ENCODE results near the gene ESF1.
"Not testable (repeated sequence)": the region's sequence is repeated elsewhere in the genome, so short reads cannot be mapped to it uniquely, and the experiment has no call there.

Gene ESF1

GRCh38 chr20:13739731-13740649 is 44.7 kb downstream of the ESF1 start:
- no peak for DNase-seq (ENCODE audit: low read depth in 2 of 2)

DNA sequence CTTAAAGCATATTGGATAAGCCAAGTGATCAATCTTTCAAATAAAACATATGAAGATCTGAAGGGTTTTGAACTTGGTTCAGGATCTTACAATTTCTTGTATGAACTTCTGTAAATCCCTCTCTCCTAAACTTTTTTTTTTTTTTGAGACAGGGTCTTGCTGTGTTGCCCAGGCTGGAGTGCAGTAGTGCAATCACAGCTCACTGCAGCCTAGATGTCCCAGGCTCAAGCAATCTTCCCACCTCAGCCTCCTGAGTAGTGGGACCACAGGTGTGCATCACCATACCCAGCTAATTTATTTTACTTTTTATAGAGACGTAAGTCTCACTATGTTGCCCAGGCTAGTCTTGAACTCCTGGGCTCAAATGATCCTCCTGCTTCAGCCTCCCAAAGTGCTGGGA is 46.5 kb downstream of the ESF1 start:
- not testable (repeated sequence) for DNase-seq (ENCODE audit: low read depth in 2 of 2)

GRCh38 chr20:13736436-13737191 is 48.1 kb downstream of the ESF1 start:
- no peak for DNase-seq (ENCODE audit: low read depth in 2 of 2)

- no peak for DNase-seq (ENCODE audit: low read depth in 2 of 2)
Measured at GRCh38 chr20:13735826-13736225, 48.9 kb downstream of the ESF1 start.

DNA sequence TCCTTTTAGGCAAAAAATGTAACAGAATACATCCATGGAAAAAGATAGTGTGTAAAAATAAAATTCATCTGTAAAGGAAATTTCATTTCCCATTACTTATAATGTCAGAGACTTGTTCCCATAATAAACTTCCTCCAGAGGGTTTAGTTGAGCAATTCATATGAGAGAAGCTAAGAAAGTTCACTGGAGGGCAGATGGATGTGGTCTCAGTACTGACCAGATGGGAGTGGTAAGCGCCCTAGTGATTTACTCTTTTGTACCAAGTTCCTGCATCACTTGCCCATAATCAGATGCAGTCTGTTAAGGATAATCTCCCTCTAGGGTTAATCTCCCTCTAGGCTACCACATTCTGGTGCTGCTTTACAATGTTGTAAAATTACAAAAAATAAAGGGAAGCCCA is 61.7 kb downstream of the ESF1 start:
- DNase-seq (ENCODE audit: low read depth in 2 of 2), result no peak

- no peak for DNase-seq (ENCODE audit: low read depth in 2 of 2)
Measured at GRCh38 chr20:13718171-13718570, 66.5 kb downstream of the ESF1 start.

DNA sequence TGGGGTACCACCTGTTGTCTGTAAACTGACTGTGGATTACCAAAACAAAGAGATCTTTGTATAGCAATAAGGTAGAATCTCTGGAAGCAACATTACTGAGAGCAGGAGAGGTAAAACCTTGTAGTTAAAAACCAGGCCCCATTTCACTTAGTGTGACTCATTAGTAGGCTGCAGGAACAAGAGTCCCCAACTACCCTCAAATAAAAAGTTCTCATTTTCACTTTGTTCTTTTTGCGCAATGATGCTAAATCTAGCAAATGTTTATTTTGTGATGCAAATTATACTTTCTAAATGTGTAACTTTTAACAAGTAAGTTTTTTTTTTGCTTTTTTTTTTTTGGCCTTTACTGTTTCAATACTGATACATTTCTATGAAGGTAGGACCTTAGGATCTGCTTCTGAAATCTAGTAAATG is 67.1 kb downstream of the ESF1 start:
- no peak for DNase-seq (ENCODE audit: low read depth in 2 of 2)

DNA sequence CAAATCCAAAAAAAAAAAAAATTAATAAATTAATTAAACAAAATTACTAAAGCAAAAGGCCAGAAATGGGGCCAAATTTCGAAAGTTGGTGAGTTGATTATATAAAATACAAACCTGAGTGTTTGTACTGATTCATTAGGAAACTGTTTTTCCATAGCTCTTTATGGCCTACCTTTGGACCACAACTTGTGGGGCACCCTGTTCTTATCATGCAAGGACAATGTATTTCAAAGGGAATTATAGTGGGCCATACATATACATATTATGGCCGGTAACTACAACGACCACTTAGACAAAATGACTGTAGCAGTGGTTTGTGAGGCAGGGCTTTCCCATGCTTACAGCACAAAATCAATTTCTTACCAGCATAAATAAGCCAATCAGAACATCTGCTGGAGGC is 69.5 kb downstream of the ESF1 start:
- no peak for DNase-seq (ENCODE audit: low read depth in 2 of 2)

DNA sequence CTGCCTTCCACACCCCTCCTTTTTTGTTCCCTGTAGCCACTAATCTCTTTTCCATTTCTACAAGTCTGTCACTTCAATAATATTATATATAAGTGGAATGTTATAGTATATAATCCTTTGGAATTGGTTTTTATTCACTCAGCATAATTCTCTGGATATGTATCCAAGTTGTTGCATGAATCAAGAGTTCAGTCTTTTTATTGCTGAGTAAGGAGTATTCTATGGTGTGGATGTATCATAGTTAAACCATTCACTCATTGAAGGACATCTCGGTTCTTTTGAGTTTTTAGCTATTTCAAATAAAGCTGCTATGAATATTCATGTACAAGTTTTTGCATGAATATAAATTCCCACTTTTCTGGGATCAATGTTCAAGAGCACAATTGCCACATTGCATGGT is 76.5 kb downstream of the ESF1 start:
- no peak for DNase-seq (ENCODE audit: low read depth in 2 of 2)

DNA sequence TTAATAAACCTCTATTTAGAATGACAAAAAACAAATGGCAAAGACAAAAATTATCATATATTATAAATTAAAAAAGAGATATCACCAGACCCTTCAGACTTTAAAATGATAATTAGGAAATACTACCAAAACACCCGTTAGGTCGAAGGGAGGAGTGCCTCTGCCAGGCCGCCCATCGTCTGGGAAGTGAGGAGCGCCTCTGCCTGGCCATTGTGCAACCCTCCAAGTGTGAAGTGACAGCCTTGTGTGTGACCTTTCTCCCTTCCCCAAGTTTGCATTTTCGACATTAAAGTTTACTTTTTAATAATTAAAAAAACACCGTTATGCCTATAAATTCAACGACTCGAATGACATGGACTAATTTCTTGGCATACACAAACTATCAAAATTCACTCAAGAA is 81.5 kb downstream of the ESF1 start:
- no peak for DNase-seq (ENCODE audit: low read depth in 2 of 2)

DNA sequence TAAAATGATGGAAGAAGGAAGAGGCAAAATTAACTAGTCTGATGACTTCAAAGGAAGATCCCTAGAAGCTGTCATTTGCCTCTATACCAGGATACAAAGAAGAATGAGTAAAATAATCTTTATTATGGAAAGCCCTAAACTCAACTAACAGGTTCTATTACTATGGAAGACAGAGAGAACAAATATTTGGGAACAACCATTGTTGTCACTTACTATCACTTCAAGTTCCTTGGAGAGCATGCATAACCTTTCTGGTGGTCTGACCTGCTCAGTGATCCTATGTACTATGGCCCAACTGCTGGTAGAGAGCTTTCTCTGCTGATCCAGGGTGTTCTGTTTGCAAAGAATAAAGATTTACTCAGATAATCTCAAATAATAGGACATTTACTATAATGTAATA is 83.2 kb downstream of the ESF1 start:
- DNase-seq (ENCODE audit: low read depth in 2 of 2), result no peak

DNA sequence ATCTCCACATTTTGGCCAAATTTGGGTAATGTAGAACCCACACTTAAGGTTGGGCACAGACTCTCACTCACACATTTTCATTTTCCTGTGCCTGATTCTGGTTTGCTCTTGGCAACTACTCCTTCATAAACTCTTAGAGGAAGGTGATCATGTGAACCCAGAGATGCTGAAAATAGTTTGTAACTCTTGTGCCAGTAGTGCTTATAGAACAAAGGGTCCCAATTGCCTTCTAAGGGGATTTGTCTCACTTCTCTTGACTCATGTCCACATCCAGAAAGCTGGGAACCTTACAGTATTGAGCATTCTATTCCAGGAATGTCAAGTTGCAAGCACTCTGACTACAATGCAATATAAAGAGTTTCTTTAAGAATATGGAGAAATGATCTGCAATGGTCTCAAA is 84.0 kb downstream of the ESF1 start:
- DNase-seq (ENCODE audit: low read depth in 2 of 2), result no peak

DNA sequence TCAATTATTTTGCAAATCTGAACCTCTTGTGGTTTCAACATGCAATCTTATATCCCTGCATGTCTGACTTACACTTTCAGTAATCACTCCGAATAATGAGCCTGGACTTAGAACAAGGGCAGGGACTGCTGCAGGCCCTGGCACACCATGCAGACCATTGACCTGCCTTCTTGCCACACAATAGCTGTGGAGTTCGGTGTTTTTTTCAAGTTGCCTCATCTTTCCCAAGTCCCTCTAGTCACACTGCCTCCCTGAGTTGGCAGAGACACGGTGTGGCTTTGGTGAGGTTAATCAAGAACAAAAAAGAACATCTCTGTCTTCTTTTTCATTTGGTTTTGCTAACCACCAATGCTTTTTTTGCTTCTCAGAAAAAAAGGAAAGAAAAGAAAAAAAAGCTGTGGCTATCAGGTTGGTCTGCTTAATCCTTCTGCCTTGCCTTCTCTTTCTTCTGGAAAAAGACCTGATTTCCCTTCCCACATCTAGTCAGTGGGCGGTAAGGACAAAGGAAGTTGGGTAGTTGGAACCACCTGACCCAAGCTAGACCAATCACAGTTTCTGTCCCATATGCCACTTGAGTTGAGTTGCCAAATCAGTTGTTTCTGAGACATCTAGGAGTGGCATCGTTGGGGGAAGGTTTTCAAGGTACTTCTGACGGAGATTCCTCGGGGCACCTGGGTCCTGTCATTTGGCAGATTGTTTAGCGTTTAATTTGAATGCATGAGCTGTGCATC is 90.1 kb downstream of the ESF1 start:
- no peak for DNase-seq (ENCODE audit: low read depth in 2 of 2)

DNA sequence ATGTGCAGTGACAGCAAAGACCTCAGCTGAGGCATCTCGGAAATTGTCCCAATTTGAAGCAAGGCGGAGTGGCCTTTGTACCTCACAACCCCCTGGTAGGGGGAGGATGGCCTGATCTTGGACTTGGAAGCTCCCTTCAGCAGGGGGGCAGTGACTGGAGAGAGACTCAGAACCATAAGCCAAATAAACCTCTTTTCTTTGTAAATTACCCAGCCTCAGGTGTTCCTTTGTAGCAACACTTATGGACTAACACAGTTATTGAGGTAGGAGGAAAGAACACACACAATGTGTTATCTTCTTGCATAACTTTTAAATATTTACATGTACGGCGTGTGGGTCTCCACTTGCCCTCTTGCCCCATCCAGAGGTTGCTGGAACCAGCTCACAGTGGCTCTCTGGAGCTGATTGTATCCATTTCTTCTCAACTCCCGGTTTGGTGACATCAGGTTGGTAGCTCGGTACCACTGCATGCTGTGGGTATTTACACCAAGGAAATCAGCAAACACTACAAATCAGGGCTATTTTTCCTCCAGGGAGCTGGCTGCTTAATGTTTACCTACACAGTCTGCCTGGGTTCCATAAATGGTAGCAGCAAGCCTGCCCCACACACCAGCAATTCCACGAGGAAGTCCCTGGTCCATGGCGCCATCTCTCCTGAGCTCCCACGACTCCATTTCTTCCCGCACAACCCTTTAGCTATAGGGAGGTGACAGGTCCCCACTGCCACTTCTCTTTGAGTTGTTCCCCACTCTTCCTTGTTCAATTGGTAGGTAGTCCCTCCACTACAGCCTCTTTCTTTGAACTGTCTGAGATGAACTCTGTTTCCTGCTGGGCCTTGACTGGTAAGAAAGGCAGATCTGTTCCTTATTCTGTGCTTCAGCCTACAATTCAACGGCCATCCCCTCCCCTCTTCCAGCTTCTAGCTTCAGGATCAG is 91.7 kb downstream of the ESF1 start:
- DNase-seq (ENCODE audit: low read depth in 2 of 2), result no peak

- DNase-seq (ENCODE audit: low read depth in 2 of 2), result no peak
Measured at GRCh38 chr20:13690943-13691342, 93.8 kb downstream of the ESF1 start.

DNA sequence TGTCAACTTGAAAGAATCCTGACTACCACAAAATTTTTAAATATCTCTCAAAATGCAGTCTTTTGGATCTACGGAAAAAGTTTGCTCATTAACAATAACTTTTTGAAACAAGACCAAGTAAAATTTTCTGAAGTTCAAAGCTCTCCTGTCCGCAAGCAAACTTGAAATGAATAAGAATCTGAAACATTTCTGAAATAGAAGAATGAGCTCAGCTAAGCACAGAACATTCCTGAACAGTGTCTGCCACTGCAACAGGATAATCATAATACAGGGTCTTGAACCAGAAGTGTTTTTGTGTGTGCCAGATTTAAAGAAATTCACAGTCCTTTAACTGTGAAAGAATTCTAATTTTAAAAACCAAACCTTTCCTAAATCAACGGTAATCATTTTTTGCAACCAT is 96.9 kb downstream of the ESF1 start:
- no peak for DNase-seq (ENCODE audit: low read depth in 2 of 2)

- DNase-seq (ENCODE audit: low read depth in 2 of 2), result no peak
Measured at GRCh38 chr20:13685623-13686022, 99.1 kb downstream of the ESF1 start.

DNA sequence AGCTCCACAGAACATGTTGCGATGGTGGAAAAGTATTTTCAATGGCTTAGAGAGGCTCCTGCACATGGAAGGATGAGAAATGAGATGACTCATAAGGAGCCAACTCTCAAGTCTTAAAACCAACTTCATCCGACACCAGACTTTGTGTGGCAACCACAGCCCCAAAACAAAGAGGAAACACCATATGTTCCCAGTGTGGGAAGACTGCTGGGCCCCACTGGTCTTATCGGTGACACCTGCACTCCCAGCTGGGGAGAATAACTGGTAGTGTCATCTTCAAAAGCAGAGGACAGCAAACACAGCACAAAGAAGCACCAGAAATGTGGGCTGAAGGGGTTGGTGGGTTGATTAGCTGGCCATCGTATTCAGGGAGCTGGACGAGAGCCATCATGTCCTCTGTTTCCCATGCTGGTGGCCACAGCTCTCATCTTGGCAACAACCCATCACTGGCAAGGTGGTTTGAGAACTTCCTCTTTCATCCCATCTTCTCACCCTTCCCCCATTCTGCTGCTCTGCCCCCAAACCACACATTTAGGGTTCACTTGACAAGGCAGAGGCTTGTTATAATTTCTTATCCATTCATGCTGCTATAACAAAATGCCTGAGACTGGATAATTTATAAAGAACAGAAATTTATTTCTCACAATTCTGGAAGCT is 100.0 kb downstream of the ESF1 start:
- DNase-seq (ENCODE audit: low read depth in 2 of 2), result no peak

- no peak for DNase-seq (ENCODE audit: low read depth in 2 of 2)
Measured at GRCh38 chr20:13683833-13684232, 100.9 kb downstream of the ESF1 start.

DNA sequence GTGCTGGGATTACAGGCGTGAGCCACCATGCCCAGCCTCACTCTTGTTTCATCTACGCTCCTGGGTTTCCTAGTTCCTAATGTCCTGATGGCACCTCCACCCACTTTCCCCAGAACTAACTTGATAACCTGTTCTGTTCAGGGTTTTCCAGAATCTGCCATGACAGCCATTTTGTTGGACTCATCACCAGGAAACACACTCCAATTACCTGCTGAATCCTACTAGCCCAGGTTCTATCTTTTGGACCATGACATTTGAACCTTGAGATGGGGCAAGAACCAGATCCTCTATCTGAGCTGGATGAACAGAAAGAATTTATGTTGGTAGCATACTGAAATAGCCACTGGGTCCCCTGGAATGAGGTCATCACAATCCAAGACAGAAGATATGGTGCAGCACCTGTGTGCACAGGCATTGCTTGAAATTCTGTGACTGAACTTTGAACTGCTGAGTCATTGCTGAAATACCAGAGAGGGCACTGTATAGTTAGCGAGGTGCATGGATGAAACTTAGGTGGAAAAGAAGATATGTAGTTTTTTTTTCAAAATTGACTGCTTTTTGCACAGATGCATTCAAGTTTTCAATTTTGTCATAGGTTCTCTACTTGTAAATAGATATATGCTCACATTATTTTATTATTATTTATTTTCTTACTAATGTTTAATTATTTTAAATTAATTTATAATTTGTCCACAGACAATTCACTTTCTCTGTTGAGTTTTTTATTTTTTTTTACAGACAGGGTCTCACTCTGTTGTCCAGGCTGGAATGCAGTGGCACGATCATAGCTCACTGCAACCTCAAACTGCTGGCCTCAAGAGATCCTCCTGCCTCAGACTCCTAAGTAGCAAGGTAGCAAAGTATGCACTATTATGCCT is 103.2 kb downstream of the ESF1 start:
- DNase-seq (ENCODE audit: low read depth in 2 of 2), result no peak

All from stimulated activated CD4-positive, alpha-beta T cell treated with anti-CD3 and anti-CD28 coated beads, Interleukin-4, amount 100 ng/mL, for 48 hours (primary cell).